CD4-positive, alpha-beta T cell treated with Interferon alpha-2 for 1 hour (primary cell): ENCODE results near the gene NUDT14.
A peak's percentile ranks its signal among the peaks of the same experiment; 100 is the strongest.

Source experiments
- DNase-seq, 2 donors: peaks; one replicate each; pipeline ENCODE4 v3.0.0-alpha.2; 2020 to 2022

The NUDT14 gene

DNA sequence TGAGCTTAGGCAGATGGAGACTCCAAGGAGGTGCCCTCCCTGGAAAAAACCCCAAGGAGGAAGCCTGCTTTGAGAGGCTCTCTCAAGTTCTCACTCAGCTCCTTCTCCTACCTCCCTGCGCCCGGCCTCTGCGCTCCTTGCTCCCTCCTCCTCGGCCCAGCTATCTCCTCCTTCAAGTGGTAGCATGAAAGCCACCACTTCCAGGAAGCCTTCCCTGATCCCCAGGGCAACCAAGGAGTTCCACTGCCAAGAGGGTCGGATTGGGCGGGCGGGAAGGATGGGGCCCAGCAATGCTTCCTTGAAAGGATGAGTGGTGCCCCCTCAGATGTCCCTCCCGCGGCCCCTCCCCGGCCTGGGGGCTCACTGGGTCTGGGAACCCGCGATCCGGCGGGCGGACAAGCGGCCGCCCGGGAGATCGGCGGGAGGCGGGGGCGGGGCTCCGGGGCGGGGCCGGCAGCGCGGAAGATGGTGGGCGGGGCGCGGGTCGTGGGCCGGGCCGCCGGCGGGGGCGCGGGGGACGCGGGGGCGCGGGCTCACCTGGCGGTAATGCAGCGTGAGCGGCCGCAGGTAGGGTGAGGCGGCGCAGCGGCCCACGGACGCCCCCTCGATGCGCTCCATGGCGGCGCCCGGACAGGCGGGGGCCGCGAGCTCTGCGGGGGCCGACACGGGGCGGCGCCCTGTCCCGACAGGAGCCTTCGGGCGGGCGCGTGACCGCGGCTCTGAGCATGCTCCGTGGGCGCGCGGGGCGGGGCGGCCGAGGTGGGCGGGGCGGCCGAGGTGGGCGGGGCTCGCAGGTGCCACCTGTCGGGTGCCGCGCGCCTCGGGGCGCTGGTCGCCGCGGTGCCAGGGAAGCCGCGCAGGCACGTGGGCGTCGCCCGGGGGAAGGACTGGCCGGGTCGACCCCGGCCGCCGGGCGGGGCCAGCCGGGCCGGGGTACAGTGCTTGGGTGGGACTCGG, at the start of gene NUDT14:
Gene NUDT14 (minus strand): TSS at position 721 of the 957 bp plus-strand sequence. CDS start 103 bp downstream, at position 618.
- peak; percentile 88 to 95 for DNase-seq

DNA sequence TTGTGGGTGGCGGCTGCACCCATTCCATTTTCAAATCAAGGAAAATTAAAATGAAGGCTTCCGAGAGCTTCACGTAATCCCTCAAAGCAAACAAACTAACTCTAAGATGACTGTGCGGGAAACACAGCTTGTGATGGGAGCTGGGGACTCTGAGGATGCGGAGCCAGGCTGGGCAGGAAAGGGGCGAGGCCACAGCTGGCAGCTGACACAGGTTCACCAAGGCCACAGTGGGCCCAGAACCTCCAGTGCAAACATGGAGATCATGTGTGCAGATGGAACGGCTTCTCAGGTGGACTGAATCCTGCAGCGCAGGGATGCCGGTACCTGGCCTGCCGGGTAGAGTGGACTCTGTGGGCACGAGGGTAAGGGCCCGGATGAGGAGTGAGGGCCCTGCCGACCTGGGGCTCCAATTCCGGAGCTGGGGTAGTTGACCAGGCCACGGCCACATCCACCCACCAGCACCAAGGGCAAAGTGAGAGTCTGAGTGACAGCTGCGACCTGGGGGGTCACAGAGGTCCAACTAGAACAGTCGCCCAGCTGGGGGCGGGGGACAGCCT, 48.1 kb upstream of the NUDT14 start:
- DNase-seq, result no peak

DNA sequence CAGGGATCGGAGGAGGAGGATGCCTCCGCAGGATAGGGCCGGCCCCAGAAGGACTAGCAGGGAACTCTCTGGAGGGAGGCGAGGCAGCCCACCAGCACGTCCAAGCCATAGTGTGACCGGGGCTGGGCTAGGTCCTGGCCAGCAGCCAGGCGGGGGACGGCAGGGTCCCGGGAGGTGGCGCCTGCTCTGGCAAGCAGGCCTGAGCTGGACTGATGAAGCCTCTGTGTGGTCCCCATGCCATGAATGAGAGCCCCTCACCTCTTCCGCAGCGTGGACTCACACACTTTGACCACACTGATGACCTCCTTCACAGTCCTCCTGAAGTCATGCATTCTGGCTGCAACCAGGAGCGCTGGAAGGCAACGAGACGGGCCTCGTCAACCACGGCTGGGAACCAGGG, 47.5 kb upstream of the NUDT14 start:
- no peak for DNase-seq

DNA sequence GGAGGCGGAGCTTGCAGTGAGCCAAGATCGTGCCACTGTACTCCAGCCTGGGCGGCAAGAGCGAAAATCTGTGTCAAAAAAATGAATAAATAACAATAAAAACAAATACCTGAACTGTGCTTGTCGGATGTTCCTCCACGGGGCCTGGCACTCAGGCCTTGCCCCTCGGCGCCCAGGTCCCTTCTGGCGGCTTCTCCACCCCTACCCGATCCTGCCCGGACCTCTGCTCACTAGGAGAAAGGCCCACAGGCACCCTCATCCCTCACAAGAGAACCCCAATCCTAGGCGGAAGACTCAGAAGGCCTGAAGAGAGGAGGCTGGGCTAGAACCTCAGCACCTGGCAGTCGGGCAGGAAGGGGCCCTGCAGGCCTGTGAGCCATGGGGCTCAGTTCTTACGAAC, 46.2 kb upstream of the NUDT14 start:
- no peak for DNase-seq

DNA sequence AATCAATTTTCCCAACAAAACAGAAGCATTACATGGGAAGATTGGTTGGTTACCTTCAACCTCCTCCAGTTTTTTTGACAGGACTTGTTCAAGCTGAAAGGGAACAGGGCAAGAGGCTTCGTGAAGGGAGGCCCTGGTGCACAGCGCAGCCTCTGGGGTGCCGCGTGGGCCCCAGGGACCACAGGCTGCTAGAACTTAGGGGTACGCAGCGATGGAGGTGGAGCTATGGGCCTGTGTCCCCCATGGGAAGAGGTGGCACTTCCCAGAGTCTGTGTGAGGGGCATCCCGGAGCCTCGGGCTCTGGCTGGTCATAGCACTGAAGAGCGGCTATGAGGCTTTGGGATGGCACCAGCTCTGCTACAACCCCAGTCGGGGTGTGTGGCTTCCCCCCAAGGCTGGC, 45.1 kb upstream of the NUDT14 start:
- no peak for DNase-seq

DNA sequence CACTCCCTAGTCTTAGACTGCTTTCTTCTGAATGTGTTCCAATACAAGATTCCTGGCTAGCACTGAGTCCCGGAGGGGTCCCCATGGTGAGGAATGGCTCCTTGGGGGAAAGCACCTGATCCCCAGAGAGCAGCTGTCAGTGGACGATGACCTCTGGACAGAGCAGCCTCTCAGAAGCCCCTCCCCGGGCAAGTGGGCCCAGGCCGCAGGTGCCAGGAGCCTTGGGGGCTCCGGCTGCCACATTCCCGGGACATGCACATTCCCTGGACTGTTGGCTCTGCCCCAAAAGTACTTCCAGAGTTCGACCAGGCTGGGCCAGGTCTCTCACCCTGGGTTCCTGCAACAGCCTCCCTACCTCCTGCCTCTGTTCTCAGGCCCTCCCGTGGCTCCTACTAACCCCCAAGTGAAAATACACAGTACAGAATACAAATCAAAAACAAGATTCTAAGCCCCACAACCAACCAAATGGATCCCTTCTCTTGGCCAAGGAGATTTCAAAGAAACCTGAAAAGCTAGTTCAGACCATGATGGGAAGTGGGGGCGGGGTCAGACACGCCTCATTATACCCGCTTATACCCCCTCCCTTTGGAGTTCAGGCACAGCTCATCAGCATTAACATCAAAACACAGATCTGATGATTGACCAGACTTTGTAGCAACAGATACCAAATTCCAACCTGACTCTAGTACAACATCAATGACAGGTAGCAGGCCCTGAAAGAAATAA, 43.9 kb upstream of the NUDT14 start:
- DNase-seq, result no peak

DNA sequence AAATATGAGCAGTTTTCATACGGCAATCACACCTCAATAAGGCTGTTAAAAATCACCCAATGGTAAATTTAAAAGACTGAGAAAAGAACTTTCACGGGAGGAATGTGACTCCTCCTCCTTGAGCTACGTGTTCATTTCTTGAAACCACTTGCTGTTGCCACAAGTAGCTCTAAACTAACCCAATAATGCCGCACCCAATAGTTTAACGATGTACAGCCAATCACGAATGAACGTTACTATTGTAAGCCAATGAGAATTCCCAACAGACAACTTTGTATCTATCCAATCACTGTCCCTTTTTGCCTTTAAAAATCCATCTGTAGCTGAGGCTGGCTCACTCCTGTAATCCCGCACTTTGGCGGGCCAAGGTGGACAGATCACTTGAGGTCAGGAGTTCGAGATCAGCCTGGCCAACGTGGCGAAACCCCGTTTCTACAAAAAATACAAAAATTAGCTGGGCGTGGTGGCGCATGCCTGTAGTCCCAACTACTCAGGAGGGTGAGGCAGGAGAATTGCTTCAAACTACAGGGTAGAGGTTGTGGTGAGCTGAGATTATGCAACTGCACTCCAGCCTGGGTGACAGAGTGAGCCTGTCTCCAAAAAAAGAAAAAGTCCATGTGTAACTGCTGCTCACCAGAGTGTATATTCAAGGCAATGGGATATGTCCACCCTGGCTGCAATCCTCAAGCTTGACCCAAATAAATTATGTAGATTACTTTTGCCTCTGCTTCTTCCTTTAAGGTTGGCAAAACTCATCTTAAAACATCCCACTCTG, 42.8 kb upstream of the NUDT14 start:
- DNase-seq, result no peak

DNA sequence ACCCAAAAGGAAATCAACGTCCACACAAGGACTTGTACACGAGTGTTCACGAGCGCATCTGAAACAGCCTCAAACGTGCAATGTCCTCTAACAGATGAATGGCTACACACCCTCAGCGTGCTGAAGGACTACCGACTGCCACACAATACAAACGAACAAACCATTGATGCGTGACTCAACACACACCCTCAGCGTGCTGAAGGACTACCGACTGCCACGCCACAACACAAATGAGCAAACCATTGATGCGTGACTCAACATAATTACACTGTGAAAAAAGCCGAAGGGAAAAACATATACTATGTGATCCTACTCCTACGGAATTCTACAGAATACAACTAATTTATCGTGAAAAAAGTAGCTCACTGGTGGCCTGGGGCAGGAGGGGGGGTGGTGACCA, 42.1 kb upstream of the NUDT14 start:
- no peak for DNase-seq

DNA sequence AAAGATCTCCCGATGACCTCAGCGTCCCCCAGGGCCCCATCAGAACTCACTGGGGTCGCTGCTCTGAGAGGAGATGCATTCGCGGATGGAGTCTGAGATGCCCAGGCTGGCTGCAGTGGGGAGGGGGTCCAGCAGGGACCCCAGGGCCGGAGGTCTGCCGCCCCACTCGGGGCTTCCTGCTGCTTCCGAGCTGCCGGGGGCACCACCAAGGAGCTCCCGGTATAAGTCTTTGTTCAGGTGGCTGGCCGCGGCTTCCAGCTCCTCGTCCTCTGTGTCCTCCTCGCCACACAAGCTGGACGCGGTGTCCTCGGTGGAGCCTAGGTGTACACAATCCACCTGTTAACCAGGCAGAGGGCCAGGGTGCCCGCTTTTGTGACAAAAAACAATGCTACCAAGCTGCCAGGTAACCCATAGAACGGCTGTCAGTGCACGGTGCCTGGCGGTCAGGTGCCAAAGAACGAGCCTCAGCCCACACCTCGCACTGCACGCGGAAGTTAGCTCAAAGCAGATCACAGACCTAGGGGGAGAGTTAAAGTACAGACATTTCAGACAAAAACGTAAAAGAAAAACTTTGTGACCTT, 40.6 kb upstream of the NUDT14 start:
- DNase-seq, result no peak

DNA sequence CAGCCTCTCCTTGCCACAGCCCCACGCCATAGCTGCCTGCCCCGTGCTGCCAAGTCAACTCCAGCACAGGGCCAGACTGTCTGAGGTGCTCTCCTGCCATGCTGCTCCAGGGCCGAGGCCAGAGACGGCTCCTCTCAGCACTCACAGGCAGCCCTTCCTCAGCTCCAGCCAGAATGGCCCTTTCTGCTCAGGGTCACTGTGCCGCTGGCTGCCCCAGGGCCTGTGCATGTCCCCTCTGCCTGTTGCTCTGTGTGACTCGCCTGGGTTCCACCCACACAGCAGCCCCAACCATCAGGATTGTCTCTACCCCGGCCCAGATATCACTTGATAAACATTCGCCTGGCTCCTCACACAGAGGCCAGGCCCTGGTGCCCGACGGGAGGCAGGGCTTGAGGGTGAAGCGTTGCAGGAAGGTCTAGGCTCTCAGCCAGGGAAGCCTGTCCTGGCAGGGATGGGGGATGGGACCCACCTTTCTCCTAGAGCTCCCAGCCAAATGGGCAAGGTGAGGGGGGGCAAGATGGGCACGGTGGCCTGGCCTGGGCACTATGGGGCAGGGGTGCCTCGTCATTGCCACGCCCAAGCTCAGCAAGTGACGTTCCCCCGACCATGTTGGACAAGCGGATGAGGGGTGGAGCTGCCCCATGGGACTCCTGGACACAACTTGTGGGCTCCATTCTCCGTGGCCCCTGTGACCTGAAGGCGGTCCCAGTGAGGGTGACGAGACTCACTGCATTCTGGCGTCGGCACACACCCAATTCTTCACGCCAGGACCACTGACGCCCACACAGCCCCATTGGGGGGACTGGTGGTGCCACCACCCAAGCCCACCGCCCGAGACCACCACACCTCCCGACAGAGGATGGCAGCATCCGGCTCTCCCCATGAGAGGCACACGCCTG, 39.8 kb upstream of the NUDT14 start:
- DNase-seq, result no peak

DNA sequence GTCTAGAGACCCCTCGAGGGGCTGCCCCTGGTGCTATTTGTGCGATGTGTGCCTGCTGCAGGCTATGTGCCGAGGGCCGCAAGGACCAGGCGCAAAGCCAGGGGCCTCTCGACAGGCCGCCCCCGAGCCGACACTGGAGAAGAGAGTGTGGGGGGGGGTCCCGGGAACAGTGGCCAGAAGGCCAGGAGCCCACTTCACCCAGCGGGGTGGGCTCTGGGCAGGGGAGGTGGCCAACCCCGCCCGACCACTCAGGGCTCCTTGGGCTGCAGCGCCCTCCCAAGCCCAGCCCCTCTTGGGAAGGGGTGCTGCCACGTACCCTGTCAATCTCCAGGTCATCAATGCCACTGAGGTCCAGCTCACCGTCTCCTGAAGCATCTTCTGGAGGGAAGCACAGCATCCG, 38.6 kb upstream of the NUDT14 start:
- DNase-seq, result no peak

DNA sequence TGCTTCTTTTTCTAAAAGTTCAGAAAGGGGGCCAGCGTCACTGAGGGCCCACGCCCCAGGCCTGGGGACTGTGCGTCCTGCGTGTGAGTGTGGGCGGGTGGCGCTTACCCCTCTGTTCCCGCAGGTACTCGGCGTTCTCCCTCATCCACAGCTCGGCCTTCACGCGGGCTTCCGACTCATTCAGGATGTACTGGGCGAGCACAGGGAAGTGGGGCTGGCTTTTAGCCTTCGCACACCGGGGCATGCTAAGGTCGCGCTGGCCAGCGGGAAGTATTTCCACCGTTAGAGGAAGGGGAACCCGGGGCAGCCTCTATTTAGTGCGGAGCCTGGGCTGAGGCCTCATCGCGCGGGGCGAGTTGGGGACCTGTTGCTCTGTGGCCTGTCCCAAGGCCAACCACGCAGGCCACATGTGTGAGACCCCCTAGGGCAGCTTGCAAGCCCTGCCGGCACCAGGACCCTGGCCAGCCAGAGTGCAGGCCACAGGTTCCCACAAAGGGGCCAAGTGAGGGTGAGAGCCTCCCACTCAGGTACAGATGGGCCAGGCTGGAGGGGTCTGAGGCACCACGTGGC, 38.0 kb upstream of the NUDT14 start:
- no peak for DNase-seq

DNA sequence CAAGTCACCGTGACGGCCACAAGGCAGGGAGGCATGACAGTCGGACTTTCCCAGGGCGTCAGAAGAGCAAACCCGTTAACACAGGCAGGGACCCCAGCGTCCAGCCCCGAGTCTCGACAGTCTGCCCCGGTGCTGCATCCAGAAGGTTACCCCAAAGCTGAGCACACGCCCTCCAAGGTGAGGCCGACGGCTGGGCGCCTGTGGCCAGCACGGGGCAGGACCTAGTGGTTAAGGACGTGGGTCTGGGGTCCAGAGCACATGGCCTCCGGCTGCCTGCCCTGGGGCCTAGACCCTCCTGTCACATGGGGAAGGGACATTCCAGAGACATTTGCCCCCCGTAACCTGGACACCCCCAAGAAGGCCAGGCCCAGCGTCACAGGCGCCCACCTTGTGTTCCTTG, 37.5 kb upstream of the NUDT14 start:
- DNase-seq, result no peak

DNA sequence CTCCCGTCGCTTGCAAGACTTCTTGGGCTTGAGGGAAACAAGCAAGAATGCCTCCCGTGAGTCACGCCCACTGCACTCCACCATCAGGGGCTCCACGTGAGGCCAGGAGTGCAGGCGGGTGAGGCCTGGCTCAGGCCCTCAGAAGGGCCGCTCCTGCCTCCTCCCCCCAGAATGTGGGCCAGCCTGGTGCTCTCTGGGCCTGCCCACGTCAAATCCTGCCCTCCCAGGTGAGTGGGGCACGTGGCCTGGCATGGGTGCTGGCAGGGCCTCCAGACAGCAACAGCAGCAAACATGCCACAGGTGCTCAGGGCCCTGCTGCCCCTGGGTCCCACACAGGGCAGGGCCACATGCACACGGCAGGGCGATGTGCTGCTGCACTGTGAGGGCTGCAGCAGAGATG, 36.7 kb upstream of the NUDT14 start:
- no peak for DNase-seq

DNA sequence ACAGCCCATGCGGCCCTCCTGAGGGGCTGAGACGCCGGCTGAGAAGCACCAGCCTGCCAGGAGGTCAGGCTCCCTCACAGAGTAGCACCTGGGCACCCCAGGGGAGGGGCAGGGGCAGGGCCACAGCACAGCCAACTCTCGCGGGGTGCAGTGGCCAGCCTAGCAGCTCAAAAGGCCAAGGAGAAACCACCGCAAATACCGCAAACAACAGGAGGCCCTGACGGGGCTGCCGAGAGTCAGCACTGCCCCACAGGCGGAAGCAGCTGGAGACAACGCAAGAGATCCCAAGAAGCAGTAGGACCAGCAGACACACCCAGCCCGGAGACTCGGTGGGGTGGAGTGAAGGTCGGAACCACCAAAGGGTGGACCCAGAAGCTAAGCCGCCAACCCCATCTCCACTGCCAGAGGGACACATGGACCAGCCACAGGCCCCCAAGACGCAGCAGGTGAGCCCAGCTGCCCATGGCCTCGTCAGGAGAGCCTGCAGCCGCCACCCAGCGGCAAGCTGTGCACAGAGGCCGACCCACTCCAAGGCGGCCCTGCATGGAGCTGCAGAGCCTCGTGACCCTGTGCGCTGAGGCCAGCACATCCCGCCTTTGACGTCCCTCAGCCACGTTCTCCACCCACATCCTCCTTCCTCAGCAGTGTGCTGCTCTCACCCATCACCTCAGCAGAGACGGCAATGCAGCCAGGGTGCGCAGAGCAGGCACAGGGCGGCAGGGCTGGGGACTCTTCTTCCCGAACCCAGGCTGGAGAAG, 35.6 kb upstream of the NUDT14 start:
- DNase-seq, result no peak

DNA sequence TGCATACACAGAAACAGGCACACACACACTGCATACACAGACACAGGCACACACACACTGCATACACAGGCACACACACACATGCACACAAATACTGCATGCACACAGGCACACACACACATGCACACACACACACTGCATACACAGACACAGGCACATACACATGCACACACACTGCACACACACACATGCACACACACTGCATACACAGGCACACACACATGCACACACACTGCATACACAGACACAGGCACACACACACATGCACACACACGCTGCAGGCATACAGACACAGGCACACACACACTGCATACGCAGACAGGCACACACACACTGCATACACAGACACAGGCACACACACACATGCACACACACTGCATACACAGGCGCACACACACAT, 34.5 kb upstream of the NUDT14 start:
- DNase-seq, result no peak

DNA sequence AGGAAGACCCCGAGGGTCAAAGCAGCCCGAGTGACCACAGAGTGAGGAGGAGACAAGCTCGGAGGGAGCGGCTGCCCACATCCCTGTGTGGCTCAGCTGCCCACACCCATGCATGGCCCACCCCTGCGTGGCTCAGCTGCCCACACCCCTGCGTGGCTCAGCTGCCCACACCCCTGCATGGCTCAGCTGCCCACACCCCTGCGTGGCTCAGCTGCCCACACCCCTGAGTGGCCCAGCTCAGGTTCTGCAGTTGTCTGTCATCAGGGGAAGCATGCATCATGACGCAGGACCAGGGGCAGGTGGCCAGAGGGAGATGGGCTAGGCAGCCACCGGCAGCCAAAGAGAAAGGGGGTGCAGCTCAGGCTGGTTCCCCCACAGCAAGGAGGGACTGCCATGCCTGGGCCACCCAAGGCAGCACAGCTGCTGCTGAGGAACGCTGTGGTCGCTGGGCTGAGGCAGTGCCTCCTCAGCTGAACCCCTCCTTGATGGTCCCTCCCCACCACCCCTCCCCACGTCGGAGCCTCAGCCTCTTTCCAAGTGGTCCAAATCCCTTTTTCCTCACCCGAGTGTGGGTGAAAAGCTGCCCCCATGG, 33.3 kb upstream of the NUDT14 start:
- DNase-seq, result no peak

DNA sequence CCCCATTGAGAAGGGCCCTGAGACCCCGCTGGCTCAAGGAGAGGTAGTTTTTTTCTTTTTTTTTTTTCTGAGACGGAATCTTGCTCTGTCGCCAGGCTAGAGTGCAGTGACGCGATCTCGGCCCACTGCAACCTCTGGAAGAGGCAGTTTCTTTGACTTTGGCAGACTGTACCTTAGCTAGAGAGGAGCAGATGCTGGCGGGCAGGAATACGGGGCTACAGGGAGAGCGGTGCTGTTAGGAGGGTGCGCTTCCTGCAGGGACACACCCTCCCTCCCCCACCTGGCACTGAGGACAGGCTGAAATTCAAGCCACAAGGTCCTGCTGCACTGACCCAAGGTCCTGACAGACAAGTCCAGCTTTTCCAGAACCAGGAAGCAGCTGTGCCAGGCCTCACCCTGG, 32.2 kb upstream of the NUDT14 start:
- no peak for DNase-seq

DNA sequence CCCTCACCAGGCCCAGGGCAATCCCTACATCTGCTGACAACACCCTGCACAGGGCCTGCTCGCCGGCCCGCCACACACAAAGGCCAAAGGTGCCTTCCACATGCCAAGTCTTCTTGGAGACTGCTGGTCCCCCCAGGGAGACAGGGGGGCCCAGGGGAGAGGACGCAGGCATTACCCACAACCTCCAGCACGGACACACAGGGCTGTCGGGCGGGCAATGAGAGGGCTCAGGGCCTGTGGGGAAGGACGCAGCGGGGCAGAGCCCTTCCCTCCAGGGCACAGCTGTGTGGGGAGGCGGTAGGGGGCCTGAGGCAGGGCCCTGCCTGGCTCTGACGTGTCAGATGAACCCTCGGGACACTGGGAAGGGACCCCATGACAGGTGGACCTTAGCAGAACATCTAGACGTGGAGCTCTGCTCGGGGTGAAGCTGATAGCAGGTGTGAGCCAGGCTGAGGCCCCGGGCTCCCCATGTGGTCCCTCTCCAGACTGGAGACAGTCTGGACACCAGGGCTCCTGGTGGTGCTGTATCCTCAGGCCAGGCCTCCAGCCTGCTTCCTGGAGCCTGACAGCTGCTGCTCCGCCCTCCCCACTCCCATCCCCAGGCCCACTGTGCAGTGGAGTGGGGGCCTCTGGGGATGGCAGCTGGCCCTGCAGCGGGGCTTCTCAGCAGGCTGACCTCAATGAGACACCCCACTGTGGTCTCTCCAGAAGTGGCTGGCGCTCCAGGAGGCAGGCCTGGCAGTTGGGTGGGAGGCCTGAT, 31.6 kb upstream of the NUDT14 start:
- DNase-seq, result no peak
